Right forelimb (tissue), 1 donor: ENCODE results near the gene ARSB.
"Not testable (repeated sequence)": the region's sequence is repeated elsewhere in the genome, so short reads cannot be mapped to it uniquely, and the experiment has no call there.

Experiments used
- DNase-seq: peaks from one replicate; pipeline ENCODE4 v3.0.0-alpha.2; 2018

ARSB gene

DNA sequence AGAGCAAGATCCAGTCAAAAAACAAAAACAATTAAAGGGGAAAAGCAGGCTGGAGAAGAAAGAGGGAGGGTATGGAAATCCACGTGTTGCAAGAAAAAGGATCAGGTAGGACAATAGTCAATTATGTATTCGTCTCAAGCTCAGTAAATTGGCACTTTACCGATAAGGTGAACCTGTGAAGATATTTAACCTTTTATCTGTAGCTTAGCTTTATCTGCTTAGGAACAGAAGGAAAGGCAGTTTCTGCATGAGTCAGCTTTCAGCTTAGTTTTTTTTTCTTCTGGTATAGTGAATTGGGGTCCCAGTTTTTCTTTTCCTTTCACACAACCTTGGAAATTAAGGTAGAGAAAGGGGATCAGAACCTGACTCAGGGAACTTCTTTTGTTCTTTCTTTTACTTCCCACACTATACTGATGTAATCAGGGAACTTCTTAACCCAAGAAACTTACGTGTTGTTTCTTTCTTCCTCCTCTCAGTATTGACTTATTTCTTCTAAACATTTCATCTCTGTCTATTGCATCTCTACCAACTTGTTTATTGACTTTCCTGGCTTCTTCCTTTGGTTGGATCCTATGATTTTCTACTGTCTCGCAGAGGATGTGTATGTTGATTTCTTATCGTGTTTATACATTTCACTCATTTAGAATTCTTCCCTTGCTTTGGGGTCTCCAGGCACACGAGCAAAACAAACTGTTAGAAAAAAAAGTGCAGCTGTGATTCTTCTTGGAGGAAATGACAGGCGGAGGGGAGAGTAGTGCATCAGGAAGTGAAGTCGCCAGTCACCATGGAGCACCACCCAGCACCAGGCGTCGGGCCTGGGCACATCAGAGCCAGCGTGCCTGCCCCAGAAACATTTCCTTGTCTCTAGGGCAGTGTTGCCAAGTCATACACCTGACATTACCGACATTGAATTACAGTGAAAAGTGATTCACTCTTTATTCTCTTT, 213.6 kb downstream of the ARSB start:
- DNase-seq, result no peak

DNA sequence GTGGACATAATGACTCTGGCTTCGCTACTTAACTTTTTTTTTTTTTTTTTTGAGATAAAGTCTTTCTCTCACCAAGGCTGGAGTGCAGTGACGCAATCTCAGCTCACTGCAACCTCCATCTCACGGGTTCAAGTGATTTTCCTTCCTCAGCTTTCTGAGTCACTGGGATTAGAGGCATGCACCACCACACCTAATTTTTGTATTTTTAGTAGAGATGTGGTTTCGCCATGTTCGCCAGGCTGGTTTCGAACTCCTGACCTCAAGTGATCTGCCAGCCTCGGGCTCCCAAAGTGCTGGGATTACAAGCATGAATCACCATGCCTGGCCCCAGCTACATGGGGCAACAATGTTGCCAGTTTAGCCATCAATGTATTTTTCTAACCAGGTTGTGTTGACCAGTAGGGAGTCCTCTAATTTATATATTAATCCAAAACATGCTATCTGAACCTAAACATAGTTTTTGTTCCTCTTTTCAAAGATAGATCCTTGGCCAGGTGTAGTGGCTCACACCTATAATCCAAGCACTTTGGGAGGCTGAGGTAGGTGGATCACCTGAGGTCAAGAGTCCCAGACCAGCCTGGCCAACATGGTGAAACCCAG, 216.2 kb downstream of the ARSB start:
- DNase-seq, result no peak

DNA sequence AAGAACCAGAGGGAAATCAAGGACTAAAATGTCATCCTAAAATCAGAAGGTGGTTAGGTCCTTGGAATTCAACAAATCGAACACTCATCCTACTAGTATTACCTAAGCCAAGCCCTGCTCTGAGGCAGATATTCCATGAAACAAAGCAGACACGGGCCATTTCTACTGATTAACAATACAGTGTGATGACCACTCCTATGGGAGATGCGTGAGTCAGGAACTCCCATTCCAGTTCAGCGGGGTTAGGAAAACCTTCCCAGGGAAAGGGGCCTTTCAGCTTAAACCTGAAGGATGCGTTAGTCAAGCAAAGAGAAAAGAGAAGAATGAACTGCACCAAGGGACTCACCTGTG, 218.7 kb downstream of the ARSB start:
- no peak for DNase-seq

DNA sequence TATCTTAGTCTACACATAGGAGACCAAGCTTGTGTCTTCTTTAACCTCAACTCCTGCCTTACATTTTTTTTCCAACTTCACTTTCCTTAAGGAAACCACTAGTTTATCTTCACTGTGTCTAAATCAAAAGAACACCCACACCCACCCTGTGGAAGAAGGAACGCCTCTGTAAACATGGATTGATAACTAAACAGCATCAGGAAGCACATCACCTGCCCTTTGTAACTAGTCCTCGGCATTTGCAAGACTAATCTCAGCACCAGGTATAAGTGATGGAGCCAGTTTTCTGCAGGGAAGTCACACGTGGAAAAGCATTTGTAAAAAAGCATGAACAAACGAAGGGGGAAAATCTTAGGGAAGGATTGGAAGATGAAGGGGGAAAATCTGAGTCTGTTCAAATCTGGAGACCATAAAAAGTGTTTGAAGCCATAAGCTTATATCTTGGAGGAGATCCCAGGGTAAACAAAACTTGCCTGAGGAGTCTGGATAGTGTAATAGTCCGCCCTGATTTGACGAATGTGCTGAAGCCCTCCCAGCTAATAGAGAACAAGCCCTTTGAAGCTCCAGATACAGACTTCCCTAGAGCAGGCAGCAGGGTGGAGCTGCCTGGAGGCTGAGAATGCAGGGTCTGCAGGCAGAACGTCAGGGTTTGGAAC, 219.2 kb downstream of the ARSB start:
- DNase-seq, result peak; percentile 58

DNA sequence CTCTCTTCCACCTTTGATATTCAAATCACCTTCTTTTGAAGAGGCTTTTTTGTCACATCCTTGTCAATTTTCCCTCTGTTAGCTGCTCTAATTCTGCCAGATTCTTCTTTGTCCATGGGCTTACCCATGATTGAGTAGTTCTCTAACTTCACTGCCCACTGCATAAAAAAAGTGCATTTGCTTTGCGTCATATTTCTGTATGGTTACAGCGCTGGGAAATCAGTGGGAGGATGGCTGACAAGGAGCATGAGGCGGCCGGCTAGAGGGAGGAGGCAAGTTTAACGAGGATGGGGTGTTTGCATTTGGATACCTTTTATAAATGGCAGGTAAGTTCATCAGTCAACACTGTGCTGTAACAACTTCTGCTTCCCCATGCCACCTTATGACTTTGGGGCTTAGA, 220.0 kb downstream of the ARSB start:
- DNase-seq, result no peak

DNA sequence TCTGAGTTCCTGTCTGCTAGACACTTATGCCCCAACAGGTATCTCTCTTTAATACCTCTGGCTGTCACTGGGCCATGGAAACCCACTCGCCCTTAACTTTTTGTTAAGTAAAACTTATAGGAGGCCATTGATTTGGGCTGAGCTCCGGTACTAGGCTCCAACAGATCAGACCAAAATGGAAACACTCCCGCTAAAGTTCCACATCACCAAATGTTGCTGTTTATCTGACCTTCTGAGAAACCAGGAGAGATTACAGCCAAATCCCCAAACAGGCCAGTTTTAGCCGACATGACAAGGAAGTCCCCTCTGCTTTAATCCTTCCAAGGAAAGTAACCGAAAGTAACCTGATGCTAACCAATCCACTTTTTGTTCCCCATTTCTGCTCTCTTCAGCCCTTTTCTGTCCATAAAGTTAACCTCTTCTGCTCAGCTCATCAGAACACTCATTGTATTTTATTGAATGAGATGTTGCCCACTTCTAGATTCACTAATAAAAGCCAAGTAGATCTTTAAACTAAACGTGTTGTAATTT, 221.4 kb downstream of the ARSB start:
- no peak for DNase-seq

DNA sequence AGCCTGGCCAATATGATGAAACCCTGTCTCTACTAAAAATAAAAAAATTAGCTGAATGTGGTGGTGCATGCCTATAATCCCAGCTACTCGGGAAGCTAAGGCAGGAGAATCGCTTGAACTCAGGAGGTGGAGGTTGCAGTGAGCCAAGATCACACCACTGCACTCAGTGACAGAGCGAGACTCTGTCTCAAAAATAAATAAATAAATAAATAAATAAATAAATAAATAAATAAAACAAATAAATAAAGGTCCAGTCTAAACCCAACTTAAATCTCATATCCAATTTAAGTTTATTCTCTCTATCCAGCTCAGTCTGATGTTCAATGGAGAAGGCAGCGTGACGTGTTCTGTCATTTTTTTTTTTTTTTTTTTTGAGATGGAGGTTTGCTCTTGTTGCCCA, 222.4 kb downstream of the ARSB start:
- DNase-seq, result not testable (repeated sequence)

DNA sequence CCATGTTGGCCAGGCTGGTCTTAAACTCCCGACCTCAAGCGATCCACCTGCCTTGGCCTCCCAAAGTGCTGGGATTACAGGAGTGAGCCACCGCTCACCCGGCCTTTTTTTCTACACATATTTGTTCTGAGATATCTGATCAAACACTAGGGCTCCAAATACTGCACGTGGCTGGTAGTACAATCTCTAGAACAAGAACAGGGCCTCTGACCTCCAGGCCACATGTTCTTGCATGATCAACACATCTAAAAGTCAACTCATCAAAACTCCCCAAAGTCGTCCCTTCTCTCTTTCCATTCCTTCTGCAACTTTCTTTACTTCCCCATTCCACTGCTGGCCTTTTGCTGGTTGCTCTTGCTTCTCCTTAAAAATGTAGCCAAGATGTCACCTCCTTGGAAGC, 223.3 kb downstream of the ARSB start:
- no peak for DNase-seq

DNA sequence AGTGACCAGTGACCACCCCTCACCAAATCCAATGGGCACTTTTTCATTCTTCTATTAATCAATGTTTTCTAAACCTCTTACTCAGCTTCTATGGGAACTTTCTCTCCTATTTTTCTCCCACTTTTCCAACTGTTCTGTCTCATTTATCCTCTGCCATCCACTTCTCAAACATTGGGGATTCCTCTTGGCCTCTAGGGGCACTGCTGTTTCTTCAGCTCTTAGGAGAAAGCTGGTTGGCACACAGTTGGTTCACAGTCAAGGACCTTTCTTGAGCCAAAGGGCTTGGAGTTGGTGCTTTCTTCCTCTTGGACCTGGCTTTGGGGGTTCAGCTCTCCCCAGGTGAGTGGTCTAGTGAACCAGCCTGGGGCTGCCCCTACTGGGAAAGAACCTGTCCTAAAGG, 224.3 kb downstream of the ARSB start:
- no peak for DNase-seq

DNA sequence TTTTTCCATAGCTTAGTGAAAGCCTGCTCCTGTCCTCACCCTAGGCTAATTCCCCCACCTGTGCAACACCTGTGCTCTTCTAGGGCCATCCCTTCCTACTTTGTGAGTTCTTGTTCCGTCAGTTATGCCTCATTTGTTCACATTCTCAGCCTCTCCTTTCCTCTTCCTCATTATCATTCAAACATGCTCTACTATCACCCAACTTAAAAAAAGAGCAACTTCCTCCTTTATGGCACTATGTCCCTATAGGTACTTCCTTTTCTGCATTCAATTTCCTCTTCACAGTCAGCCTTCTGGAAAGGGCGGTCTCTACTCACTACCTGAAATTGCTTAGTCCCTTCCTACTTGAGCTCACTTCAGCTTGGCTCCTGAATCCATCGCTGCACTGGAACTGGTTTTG, 224.7 kb downstream of the ARSB start:
- no peak for DNase-seq

DNA sequence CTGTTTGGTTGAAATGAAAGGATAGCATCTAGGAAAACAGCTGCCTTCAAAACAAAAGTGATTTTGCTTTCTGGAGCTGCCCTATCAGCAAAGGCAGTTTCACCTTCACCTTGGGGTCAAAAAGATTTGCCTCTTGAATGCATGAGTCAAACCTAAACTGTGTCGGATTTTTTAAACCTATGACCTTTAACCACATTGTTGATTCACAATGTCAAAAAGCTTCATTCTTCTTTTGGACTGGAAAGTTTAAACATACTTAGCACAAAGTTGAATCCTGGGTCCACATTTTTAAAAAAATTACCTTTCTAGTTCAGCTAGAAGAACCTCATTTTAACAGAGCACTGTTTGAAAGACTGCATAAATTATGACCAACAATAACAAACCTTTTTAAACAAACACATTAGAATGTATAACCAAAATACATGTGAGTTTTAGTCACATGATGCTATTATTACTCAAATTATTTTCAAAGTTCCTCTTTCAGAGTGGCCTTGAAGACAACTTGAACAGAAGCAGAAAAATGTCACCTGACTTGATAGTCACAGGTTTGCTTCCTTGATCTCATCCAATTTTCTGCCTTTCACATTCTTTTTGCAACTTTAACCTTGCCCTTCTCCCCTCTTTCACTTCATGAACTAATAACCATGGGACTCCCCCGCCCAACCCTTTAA, 226.8 kb downstream of the ARSB start:
- DNase-seq, result no peak

DNA sequence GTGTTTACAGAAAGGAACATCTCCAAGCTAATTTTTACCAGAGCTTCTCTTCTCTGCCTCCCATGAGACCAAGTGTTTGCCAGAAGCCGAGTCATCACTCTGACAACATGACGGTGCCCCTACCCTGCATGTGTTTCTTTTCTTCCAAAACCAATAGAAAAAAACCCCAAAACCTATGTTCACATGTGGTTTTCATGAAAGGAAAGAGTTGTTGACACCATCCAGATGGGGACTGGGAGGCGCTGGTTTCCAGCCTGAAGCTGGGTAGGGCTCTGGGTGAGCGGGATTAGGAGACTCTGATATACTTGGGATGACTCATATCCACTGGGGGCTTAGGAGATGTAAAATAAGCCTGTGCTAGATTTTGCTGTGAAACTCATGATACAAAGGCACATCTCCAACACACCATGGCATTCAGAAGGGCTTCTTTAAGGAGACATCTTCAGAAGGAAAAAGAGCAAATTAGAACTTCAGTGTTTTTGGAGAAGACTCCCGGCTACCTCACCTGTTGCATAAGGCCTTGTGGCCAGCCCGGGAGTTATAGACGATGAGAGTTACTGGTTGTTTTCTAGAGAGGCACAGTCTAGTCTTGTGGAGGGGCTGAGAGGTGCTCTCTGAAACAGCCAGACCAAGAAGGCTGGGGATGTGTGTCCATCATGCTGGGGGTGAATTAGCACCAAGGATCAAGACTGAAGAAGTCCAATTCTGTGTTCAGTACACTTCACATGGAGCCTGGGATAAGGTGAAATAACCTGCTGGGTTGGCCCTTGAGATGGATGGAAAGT, 227.6 kb downstream of the ARSB start:
- DNase-seq, result no peak

DNA sequence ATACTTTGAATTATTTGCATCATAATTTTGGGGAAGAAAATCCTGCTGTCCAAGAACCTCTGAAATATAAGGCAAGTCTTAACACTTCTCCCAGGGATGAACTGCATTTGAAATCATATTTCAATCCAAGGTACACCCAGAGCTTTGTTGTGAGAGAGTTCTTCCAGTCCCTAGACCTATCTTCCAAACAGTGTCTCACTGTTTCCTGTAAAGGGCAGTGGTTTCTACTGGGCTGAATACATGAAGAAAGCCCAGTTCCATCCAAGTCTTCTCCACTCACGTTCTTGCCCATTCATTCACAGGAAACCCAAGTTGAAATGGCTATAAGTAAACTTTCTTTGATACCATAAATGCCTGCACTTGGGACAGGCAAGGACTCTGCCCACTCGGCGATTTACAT, 228.3 kb downstream of the ARSB start:
- no peak for DNase-seq

DNA sequence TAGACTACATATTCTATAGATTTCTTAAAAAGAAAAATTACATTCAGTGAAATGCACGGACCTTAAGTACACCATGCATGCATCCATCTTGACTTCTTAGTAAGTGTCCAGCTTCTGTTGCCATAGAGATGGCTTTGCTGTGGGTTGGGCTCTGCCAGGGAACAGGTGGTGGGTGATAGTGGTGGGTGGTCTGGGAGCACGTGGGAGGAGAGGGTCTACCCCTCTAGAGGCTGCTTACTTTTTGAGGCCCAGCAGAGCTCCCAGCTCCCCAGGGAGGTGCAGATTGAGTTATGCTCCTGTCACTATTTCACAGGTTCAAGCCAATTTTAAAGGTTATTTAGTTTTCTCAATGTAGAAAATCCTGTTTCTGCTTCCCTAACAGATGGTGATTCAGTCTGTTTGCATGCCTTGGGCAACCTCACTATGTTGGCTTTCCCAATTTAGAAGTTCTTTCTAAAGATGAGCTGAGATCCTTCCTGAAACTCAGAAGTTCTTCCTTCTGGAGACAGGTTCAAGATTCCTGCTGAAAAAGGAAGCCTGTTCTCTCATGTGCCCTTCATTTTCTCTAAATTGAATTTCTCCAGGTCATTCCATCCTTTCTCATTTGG, 229.2 kb downstream of the ARSB start:
- no peak for DNase-seq

DNA sequence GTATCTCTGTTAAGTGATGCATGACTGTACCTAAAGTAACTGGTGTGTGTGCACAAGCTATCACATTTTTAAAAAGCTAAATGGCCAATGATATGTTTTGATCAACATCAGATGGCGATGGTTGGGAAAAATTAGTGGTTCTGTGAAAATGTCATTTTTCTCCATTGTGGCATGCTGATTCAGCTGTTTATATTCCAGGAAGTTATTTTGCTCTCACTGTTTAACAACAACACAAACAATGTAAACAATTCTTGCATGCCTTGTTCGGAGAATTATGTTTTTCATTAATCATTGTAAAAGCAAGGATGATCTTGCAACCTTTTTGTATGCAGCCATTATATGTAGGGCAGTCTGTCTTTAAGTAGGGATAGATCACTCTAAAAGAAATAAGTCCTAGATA, 230.5 kb downstream of the ARSB start:
- DNase-seq, result no peak

DNA sequence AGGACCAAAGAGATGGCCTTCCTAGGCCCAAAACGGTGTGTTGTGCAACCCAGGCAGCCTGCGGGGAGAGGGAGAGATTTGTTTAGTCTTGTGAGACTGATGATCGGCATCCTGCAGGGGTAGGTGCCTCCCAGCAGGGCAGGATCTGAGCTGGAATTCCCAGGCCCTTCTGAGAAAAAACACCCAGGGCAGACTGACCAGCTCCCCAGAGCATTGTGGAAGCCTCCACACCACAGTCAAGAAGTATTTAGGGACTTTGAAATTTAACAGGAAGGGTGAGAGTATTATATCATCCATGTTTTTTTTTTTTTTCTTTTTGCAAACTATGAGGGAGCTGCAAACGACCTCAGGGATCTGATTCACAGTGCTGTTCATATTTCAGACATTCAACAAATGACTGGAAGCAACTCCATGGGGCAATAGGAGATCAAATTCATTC, 232.0 kb downstream of the ARSB start:
- DNase-seq, result no peak

DNA sequence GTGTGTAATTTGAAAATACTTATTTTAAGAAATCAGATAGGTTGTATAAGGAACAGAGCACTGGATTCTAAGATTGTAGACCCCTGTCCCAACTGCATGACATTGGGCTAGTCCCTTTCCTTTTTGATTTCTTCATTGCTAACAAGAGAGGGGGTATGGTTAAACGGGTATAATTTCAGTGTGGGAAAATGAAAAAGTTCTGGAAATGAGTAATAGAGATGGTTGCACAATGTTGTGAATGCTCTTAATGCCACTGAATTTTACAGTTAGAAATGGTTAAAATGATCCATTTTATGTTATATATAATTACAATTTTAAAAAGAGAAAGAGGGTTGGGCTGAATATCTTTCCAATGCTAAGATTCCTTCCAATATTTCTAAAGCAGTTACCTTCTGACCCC, 233.2 kb downstream of the ARSB start:
- no peak for DNase-seq

DNA sequence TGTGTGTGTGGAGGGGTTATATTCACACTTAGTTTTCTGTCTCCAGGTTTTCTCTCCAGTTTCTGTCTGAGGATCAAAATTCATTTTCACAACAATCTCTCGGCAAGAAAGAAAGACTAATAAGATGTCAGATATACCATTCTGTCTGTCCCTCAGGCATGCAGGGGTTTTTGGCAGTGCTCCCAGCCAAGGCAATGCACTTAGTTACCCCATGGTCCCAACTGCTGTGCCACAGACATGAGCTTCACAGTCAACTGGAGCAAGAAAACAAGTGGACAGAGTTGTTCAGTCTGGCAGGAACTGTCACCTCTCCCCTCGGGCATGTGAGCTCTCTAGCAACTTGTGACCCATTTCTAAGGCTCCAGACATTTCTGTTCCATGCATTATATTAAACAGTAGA, 234.8 kb downstream of the ARSB start:
- DNase-seq, result no peak

DNA sequence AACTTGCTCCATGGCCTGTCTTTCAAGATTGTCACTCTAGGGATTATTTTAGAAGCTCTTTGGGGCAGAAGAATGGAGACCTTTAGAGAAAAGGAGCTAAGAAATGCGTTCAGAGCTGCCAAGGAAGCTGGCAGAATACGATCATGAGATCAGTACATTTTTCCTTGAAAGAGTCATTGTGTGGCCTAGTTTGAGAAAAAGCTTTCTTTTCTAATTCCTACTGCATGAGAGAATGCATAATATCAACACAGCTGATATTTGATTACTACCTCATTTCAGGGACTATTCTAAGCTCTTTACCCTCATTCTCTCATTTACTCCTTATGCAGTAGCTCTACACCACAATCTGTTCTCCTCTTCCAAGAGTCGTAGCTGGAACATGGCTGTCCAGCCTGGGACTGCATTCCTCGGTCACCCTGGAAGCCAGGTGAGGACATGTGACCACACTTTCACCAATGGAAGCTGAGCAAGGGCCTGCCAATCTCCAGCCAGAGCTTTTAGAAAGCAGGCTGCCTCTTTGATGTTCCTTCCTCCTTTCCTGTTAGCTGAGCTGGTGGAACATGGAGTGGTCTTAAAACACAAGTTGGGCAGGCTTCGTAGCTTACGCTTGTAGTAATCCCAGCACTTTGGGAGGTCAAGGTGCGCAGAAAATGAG, 237.3 kb downstream of the ARSB start:
- no peak for DNase-seq

DNA sequence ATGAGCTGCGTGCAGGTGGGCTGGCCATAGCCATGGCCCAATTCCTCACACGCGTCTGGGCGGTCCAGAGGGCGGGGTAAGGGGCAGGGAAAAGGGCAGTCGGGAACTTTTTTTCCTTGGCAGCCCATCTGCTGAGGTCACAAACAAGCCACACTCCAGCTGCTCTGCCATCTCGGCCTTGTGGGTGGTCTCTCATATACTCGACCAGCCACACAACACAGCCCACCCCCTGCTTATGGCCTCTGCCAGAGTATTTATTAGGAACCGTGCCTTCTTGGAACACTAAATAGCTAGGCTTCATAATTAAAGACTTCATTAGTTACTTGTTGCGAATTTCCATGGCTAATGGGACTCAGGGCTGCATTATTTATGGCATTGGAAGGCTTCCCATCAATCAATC, 238.1 kb downstream of the ARSB start:
- peak; percentile 53 for DNase-seq

DNA sequence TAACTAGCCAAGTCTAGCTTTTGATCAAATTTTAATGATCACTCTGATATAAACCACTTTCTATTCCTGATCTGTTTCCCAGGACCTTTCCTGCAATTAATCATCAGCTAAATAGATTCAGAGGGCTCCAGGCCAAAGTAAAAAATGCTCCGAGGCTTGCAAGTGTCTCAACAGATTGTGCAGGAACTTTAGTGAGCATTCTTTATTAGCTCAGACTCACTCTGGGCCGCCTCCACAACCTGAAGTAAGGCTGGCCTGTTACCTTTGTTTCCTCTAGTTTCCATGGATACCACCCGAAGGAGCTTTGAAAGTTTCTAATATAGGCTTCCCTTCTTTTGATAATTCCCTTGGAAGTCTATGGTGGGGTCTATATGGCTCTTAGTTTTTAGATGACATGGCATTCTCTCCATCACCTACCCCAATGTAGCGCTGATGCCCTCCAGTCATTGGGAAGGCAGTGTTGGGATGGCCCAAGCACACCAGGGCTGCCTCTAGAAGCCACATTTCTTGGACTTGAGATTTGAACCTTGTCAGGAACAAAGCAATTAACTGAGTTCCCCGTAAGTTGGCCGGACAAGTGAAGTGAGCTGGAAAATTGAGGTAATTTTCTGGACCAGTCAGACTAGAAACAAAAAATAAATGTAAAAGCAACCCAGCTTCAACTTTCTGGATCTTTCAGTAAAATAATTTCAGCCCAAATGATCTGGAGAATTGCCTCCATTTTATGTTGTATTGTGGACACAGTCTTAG, 238.9 kb downstream of the ARSB start:
- no peak for DNase-seq
